Caki2 (cell line): ENCODE measurements around the gene DOK7. TPM values are rescaled to one million over a fixed set of nuclear protein-coding genes. Genes with fewer than 3 reads are reported as not detected.

Source experiments
- DNase-seq: peaks from one replicate; pipeline ENCODE4 v3.0.0-alpha.2; 2015; ENCODE audit warnings: low read depth
- in situ Hi-C: cut with HindIII; loops from 2 replicates; pipeline ENCODE4 v1.10.0; 2016; ENCODE audit warnings: low sequenced_read_pairs, low pct_unique_long_range_greater_than_20kb, mixed read lengths
- total RNA-seq: library from RNA; depleted of rRNA; stranded (reverse); fragments of >200 nt; shearing (Covaris generic); gene quantifications from 2 replicates; pipeline ENCODE4 v1.2.3, GENCODE V29; 2014; ENCODE audit warnings: low replicate concordance; rRNA removed

Gene DOK7
- total RNA-seq, result 19.8 and 20.7 TPM in 2 replicates

GRCh38 chr4:3462790-3463415 is at the start of gene DOK7:
Gene DOK7 (plus strand): TSS chr4:3463306. CDS start chr4:3463376, 70 bp downstream.
- in situ Hi-C loops, result no loop called here
- DNase-seq, result no peak

GRCh38 chr4:3413675-3414420 is 49.3 kb upstream of the DOK7 start:
- DNase-seq, result no peak
- in situ Hi-C loops, result no loop called here

GRCh38 chr4:3414421-3415279 is 48.5 kb upstream of the DOK7 start:
- DNase-seq, result no peak
- in situ Hi-C loops, result no loop called here

GRCh38 chr4:3415471-3416141 is 47.5 kb upstream of the DOK7 start:
- no peak for DNase-seq
- in situ Hi-C loops, result no loop called here

DNA sequence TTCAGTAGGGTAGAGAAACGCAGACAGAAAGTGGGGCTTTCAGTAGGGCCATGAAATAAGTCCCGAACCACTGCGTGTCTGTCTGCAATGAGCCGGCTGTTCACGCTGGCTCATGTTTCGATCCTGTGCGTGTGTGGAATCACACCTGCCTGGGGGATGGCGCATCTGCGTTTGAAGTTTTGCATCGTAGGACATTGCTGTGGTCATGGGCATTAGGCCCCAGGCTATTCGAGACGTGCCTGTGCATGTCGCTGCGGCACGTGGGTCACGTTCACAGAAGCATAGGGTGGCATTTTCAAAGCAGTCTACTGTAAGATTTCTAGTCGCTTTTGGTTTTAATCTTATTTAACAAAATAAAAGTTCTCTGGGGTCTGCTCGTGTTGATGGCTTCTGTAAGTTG is 46.8 kb upstream of the DOK7 start:
- no peak for DNase-seq
- in situ Hi-C loops, result no loop called here

- in situ Hi-C loops, result no loop called here
Observed at GRCh38 chr4:3416821-3417221, 46.3 kb upstream of the DOK7 start.

GRCh38 chr4:3417448-3417847 is 45.7 kb upstream of the DOK7 start:
- no peak for DNase-seq
- in situ Hi-C loops, result no loop called here

More at GRCh38 chr4:3416821-3417221, 46.3 kb upstream of the DOK7 start:
- DNase-seq, result no peak

GRCh38 chr4:3418029-3418762 is 44.9 kb upstream of the DOK7 start:
- no peak for DNase-seq
- in situ Hi-C loops, result no loop called here

DNA sequence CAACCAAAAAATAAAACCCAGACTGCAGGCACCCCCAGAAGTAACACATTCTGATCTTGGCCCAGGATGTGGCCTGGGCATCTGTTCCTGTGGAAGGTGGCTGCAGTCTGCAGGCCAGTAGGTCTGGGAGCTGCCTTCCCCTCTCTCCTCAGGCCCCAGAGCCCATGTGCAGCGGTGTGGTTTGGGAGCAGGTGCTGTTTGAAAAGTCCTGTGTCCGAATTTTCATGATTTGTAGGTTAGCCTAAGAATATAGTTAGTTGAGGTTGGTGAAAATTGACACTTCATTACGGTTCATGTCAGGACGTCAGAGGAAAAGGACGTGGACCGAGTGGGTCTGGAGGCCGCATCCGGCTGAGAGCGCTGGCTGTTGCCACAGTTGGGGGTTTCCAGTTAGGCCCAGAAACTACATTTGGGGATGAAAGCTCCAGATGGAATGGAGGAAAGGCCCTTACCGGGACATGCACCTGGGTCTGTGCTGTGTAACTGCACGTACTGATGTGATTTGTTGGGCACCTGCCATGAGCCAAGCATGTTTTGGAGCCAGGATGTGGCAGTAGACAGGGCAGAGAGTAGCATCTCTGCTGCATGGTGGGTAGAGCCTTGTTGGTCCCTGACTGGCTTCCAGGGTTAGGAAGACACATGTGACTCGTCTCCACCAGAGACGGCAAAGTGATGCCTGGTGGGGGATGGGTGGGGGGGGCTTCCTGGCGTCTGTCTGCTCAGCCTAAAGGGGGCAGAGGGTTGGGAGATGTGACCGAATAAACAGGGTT is 43.1 kb upstream of the DOK7 start:
- DNase-seq, result no peak
- in situ Hi-C loops, result no loop called here

DNA sequence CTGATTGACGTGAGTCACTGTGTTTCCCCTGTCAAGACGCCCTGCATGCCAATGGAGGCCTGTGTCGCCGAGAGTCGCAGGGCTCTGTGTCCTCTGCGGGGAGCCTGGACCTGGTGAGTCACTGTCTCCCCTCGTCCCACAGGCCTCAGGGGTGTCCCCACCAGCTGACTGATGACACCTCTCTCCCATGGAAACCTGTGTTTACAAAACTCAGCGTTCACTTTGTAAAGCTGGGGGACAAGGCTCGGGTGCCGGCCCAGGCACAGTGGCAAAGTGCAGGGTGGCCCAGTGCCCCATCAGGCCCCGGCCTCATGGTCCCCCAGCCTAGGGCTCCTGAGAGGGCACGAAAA is 42.5 kb upstream of the DOK7 start:
- no peak for DNase-seq
- in situ Hi-C loops, result no loop called here

GRCh38 chr4:3420956-3421355 is 42.1 kb upstream of the DOK7 start:
- in situ Hi-C loops, result no loop called here
- DNase-seq, result no peak

DNA sequence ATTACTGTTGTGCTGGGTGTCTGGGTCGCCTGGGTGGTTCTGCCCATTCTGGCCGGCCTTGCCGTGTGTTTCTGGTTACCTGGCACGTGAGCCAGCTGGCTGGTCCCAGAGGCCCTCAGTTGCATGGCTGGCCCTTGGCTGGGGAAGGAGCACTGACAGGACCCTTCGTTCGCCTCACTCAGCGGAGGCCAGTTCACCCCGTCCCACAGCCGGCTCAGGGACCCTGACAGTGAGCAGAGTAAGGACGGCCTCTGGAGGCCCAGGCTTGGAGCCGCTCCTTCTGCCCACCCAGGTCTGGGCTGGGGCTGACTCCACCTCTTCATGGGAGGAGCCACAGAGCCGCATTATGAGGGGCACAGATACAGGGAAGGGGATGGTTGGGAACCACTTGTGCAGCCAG is 41.6 kb upstream of the DOK7 start:
- no peak for DNase-seq
- in situ Hi-C loops, result no loop called here

DNA sequence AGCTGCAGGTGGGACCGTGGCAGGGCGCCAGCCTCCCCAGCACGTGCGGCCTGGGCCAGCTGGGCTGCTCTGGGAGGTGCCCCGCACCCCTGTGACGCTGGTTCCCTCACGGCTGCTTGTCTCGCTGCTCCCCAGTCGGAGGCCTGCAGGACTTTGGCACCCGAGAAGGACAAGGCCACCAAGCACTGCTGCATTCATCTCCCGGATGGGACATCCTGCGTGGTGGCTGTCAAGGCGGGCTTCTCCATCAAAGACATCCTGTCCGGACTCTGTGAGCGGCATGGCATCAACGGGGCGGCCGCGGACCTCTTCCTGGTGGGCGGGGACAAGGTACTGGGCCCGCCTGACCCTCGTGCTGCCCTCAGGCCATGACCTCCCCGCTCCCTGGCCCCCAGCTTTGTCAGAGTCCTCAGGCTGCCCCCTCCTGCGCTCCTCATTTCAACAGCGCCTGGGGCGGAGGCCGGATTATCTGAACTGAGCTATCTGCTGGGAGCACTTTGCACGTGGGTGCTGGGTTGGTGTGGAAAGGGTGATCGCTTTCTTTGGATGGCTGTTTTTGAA is 40.8 kb upstream of the DOK7 start:
- DNase-seq, result no peak
- in situ Hi-C loops, result no loop called here

GRCh38 chr4:3422808-3423297 is 40.3 kb upstream of the DOK7 start:
- in situ Hi-C loops, result no loop called here
- no peak for DNase-seq

DNA sequence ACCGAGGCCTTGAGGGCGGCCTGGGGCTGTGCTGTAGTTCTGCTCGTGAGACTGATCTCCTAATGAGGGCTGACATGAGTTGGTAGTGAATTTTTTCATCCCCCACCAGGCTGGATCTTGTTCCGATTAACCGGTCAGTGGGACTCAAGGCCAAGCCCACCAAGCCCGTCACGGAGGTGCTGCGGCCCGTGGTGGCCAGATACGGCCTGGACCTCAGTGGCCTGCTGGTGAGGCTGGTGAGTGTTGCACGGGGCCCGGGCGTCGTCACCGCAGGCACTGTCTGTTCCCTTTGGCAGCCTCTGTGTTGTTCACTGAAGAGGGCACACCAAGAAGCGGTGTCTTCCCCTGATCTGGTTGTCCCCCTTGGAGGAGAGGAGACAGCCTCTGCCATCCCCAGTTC is 39.7 kb upstream of the DOK7 start:
- no peak for DNase-seq
- in situ Hi-C loops, result no loop called here

- no peak for DNase-seq
- in situ Hi-C loops, result no loop called here
Observed at GRCh38 chr4:3423952-3424351, 39.2 kb upstream of the DOK7 start.

DNA sequence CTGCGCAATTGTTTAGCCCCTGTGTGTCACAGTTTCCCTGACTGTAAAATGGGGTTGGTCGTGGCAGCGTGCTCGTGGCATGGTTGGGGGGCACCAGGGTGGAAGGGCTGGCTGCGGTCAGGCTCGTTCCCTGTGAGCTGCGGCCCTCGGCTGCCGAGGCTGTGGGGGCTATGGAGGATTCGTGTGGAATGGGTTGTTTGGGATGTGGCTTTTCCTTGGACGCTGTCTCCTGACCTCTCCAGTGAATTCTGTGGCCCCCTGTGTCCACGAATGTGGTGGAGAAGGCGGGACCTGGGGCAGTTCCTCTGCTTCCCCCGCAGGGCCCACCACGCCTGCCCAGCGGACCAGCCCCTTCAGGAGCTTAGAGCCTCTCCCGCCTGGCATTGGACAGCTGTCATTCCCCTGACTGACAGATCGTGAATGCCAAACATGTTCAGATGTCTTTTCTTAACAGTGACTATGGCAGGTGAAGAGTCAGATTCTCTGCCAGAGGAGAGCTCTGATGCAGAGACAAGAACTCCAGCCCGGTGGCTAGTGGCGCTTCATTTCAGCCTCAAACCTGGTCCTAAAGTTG is 38.5 kb upstream of the DOK7 start:
- in situ Hi-C loops, result no loop called here
- no peak for DNase-seq
